Bronchial epithelial cell (primary cell): ENCODE results near the gene PHF20. TPM values are rescaled to one million over a fixed set of nuclear protein-coding genes. Genes with fewer than 3 reads are reported as not detected.
A peak's percentile ranks its signal among the peaks of the same experiment; 100 is the strongest.
"Not testable (repeated sequence)": the region's sequence is repeated elsewhere in the genome, so short reads cannot be mapped to it uniquely, and the experiment has no call there.

Experiments
- DNase-seq: peaks from one replicate; pipeline ENCODE4 v3.0.0-alpha.2; 2010; ENCODE audit warnings: low read depth
- FAIRE-seq: peaks from 2 replicates; lab custom pipeline; 2011; peaks lifted over from hg19 to GRCh38; lab: Jason Lieb, UNC
- H3K27me3 ChIP-seq: 2 replicates; pipeline ENCODE4 v1.5.1; 2011; ENCODE audit warnings: low read length; ENCODE audit not compliant: control insufficient read depth, insufficient read depth
- H3K36me3 ChIP-seq: 2 replicates; pipeline ENCODE4 v1.5.1; 2011; ENCODE audit warnings: low read length; ENCODE audit not compliant: control insufficient read depth, insufficient read depth
- H3K4me3 ChIP-seq: 2 replicates; pipeline ENCODE4 v1.5.1; 2011; ENCODE audit warnings: mild to moderate bottlenecking, low read depth, low read length, control low read depth
- total RNA-seq: library from RNA; depleted of rRNA; stranded (reverse); fragments of >200 nt; gene quantifications from 2 replicates; pipeline ENCODE4 v1.2.1, GENCODE V29; 2014
- TF ChIP-seq, protein P1 (sequence below): IDR thresholded peaks from 2 replicates; pipeline ENCODE4 v1.5.1; 2011; ENCODE audit warnings: mild to moderate bottlenecking, moderate library complexity, low read length, control low read depth, inconsistent platforms; ENCODE audit not compliant: insufficient read depth, severe bottlenecking

PHF20 gene
- total RNA-seq, 1 donor from 2014 or later, result 24.0 TPM

DNA sequence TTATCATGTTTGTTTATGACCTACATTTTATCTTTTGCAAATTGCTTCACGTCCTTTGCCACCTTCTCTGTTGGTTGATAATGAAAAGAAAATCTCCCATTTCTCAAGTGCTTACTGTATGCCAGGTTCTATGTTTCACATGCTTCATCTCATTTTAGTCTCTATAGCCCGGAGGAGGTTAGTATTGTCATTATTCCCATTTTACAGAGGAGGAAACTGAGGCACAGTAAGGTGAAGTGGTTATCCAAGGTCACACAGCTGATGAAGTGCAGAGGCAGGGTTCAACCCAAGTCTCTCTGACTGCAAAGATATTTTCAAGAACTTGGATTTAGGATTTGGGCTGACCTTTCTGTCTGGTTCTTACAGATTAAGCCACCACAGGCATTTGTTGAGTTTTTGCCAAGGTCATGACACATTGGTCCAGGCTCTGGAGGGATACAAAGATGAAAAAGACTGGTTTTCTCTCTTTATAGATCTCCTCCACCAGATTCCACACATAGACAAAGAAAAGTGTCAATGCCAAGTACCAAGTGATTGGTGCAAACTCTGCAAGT, 217.2 kb downstream of the PHF20 start:
- H3K4me3 ChIP-seq, result no peak overlapping the region
- H3K36me3 ChIP-seq, result no peaks in the 10 kb centered on the region
- TF ChIP-seq, protein P1, sequence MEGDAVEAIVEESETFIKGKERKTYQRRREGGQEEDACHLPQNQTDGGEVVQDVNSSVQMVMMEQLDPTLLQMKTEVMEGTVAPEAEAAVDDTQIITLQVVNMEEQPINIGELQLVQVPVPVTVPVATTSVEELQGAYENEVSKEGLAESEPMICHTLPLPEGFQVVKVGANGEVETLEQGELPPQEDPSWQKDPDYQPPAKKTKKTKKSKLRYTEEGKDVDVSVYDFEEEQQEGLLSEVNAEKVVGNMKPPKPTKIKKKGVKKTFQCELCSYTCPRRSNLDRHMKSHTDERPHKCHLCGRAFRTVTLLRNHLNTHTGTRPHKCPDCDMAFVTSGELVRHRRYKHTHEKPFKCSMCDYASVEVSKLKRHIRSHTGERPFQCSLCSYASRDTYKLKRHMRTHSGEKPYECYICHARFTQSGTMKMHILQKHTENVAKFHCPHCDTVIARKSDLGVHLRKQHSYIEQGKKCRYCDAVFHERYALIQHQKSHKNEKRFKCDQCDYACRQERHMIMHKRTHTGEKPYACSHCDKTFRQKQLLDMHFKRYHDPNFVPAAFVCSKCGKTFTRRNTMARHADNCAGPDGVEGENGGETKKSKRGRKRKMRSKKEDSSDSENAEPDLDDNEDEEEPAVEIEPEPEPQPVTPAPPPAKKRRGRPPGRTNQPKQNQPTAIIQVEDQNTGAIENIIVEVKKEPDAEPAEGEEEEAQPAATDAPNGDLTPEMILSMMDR, result no peak
- DNase-seq (no peak), FAIRE-seq (no peak)
- peaks cover 15% of the 10 kb centered on the region for H3K27me3 ChIP-seq

DNA sequence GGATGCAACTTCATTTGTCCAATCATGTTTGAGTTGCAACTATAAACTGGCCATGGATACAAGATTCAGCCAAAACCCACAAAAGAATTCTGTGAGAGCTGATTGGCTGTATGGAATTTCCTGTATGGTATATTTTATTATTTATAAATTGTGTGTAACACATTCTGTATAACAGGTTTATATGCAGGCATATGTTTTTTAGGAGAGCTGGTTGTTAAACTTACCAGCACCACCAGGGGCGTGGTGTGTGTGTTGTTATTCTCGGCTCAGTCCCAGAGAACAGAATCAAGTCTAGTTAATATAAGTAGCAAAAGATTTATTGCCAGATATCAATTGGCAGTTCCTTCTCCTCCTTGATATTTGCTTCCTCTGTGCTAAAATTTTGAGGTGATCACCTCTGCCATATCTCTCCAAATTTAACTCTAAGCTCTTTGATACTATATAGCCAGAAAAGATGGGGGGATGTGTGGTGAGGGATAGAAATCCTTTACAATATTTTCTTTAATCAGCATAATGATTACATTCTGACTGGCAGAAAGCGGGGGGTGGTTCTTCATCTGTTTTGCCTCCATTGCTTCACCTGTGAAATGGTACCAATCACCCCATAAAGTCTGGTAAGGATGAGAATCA, 219.4 kb downstream of the PHF20 start:
- FAIRE-seq, result no peak
- H3K36me3 ChIP-seq, result no peaks in the 10 kb centered on the region
- H3K27me3 ChIP-seq, result peaks cover 15% of the 10 kb centered on the region
- no peak overlapping the region for H3K4me3 ChIP-seq
- TF ChIP-seq, protein P1, result peak; percentile 59
- DNase-seq, result peak; percentile 43

DNA sequence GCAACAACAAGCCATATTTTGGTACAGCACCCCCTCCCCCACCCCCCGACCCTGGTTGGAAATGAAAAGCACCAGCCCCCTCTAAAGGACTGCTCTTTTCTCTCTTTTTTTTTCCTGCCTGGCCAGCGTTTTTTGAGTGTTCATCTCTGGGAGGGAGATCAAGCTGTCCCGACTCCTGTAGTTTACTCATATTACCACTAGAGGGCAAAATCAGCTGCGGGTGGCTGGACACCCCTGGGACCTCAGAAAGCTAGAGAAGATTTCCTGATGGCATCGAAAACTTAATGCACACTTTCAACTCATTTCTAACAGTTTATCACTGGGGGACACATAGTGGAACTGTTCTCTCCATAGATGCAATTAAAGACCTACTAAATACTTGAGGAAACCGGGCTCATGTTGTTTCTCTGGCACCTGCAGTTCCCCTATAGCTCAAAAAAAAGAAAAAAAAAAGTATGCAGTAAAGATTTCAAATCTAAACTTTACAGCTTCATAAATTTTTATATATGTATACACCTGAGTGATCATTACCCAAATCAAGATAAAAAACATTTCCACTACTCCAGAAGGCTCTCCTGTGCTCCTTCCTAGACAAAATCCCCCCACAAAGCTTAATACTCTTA, 221.0 kb downstream of the PHF20 start:
- Histone ChIP-seq H3K27me3 (peaks cover 4% of the 10 kb centered on the region), H3K4me3 (no peak overlapping the region), H3K36me3 (no peaks in the 10 kb centered on the region)
- TF ChIP-seq, protein P1, result peak; percentile 85
- FAIRE-seq (no peak), DNase-seq (peak; percentile 52)

DNA sequence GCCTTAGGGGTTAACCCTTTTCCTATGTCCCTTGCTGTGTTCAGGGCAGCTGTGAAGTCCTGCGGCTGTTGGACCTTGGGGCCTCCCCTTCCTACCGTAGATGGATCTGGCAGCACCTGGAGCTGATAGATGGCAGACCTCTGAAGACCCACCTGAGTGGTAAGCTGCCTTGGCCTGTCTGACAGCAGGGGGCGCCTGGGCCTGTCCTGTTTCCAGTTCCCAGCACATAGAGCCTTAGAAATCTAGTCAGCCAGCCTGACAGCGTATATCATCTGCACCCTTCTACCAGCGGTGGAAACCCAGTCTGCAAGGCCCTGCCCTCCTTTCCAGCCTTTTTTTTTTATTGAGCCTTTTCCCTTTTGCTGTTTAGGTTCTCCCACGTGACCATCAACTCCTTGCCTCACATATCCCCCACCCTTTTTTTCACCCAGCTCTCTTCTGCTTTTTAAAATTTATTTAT, 223.2 kb downstream of the PHF20 start:
- Histone ChIP-seq H3K4me3 (no peak overlapping the region), H3K36me3 (no peaks in the 10 kb centered on the region), H3K27me3 (no peaks in the 10 kb centered on the region)
- FAIRE-seq (no peak), DNase-seq (peak; percentile 73)
- TF ChIP-seq, protein P1, result peak; percentile 96

DNA sequence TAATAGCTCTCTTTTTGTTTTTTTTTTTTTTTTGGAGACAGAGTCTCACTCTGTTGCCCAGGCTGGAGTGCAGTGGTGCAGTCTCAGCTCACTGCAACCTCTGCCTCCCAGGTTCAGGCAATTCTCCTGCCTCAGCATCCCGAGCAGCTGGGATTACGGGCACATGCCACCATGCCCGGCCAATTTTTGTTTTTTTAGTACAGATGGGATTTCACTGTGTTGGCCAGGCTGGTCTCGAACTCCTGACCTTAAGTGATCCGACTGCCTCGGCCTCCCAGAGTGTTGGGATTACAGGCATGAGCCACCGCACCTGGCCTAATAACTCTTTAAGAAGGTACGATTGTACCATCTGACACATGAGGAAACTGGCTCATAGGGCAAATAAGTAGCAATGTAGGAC, 224.7 kb downstream of the PHF20 start:
- not testable (repeated sequence) for H3K4me3 ChIP-seq, H3K36me3 ChIP-seq, H3K27me3 ChIP-seq, FAIRE-seq, DNase-seq

Other genes with a start within 250 kb of the PHF20 start
- gene C20orf173, start 242.4 kb upstream of the PHF20 start, total RNA-seq, result not detected in 2 replicates
- gene ERGIC3, start 229.9 kb upstream of the PHF20 start, total RNA-seq, result 354 and 460 TPM in 2 replicates
- gene SPAG4, start 156.2 kb upstream of the PHF20 start, total RNA-seq, result 6.1 and 9.9 TPM in 2 replicates
- gene CPNE1, start 107.1 kb upstream of the PHF20 start, total RNA-seq, result 76.3 and 85.5 TPM in 2 replicates
- 40.0 and 51.2 TPM in 2 replicates for gene RBM12, start 107.1 kb upstream of the PHF20 start, total RNA-seq
- 14.1 and 15.5 TPM in 2 replicates for gene NFS1, start 72.7 kb upstream of the PHF20 start, total RNA-seq
- gene ROMO1, start 72.6 kb upstream of the PHF20 start, total RNA-seq, result 165 and 270 TPM in 2 replicates
- 322 and 335 TPM in 2 replicates for gene RBM39, start 29.8 kb upstream of the PHF20 start, total RNA-seq
- gene SCAND1, start 182.5 kb downstream of the PHF20 start, total RNA-seq, result 31.9 and 34.3 TPM in 2 replicates
- 1.5 and 1.8 TPM in 2 replicates for gene CNBD2, start 196.6 kb downstream of the PHF20 start, total RNA-seq